Astrocyte of the cerebellum (primary cell): ENCODE data around the gene HNRNPL.

Experiments used
- DNase-seq: peaks from one replicate; pipeline ENCODE4 v3.0.0-alpha.2; 2011; ENCODE audit warnings: low read depth
- H3K4me3 ChIP-seq: 2 replicates; pipeline ENCODE4 v1.5.1; 2011; ENCODE audit warnings: mild to moderate bottlenecking, low read depth, low read length, moderate library complexity
- in situ Hi-C: cut with HindIII; loops from 2 replicates; pipeline ENCODE4 v1.10.0; 2017; ENCODE audit warnings: low sequenced_read_pairs
- TF ChIP-seq, protein P1 (sequence below): IDR thresholded peaks from 2 replicates; pipeline ENCODE4 v1.5.1; 2012; ENCODE audit warnings: low read length, low read depth, moderate library complexity, mild to moderate bottlenecking; ENCODE audit errors: missing control alignments

HNRNPL gene

GRCh38 chr19:38850436-38850975 lies 720 bp upstream of the HNRNPL start:
- peak overlapping the region; percentile 79 for H3K4me3 ChIP-seq
- TF ChIP-seq, protein P1, sequence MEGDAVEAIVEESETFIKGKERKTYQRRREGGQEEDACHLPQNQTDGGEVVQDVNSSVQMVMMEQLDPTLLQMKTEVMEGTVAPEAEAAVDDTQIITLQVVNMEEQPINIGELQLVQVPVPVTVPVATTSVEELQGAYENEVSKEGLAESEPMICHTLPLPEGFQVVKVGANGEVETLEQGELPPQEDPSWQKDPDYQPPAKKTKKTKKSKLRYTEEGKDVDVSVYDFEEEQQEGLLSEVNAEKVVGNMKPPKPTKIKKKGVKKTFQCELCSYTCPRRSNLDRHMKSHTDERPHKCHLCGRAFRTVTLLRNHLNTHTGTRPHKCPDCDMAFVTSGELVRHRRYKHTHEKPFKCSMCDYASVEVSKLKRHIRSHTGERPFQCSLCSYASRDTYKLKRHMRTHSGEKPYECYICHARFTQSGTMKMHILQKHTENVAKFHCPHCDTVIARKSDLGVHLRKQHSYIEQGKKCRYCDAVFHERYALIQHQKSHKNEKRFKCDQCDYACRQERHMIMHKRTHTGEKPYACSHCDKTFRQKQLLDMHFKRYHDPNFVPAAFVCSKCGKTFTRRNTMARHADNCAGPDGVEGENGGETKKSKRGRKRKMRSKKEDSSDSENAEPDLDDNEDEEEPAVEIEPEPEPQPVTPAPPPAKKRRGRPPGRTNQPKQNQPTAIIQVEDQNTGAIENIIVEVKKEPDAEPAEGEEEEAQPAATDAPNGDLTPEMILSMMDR: peak; percentile 10
- in situ Hi-C loops: no loop called here
- no peak for DNase-seq

DNA sequence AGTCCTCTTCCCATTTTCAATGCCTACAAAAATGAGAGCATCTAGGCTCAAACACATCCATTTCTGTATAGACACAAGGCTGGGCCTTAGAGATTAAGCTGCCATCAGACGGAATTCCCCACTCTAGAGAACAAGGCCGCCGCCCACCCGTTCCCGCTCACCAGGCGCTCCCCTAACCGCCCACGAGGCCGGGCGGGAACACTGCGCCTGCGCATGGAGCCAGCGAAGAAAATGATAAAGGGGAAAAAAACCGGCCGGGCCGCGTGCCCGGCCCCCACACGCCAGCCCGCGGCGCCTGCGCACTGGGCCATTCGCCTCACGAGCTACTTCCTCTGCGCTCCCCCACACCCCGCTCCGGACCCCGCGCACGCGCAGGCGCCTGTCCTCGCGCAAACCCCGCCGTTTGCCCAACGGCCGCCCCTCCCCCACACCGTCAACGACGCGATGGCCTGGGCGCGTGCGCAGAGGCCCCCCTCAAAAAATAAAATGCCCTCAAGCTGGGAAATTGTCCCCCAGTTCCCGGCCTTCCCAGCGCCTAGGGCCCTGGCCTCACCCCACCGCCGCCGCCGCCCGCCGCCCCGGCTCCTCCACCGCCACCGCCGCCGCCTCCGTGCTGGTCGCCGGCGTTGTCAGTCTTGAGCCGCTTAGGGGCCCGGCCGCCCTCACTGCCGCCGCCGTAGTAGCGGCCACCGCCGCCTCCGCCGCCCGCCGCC lies 483 bp downstream of the HNRNPL start:
- TF ChIP-seq, protein P1: no peak
- H3K4me3 ChIP-seq: peak overlapping the region; percentile 66
- DNase-seq: peak; percentile 84
- in situ Hi-C loops: no loop called here

- no peak for DNase-seq
- in situ Hi-C loops: no loop called here
- H3K4me3 ChIP-seq: peak overlapping the region; percentile 66
- TF ChIP-seq, protein P1: no peak
Observed at GRCh38 chr19:38848299-38849146, 1.3 kb downstream of the HNRNPL start.

DNA sequence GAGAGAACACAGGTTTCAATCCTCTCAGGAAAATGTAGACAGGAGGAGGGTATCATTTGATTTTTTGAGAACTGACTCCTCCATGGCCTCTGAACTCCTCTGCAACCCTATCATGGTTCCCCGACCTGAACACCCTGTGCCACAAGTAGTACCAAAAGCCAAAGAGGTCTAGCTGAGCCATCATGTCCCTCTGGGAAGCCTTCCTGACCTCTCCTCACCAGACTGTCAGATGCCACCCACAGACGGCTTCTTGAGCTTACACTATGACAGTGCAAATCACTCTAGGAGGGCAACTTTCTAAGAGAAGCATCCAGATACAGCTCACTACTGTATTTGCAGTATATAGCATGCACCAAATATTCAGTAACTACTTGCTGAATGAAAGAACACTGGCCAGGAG lies 3.7 kb downstream of the HNRNPL start:
- H3K4me3 ChIP-seq: no peak overlapping the region
- TF ChIP-seq, protein P1: no peak
- in situ Hi-C loops: no loop called here
- no peak for DNase-seq

DNA sequence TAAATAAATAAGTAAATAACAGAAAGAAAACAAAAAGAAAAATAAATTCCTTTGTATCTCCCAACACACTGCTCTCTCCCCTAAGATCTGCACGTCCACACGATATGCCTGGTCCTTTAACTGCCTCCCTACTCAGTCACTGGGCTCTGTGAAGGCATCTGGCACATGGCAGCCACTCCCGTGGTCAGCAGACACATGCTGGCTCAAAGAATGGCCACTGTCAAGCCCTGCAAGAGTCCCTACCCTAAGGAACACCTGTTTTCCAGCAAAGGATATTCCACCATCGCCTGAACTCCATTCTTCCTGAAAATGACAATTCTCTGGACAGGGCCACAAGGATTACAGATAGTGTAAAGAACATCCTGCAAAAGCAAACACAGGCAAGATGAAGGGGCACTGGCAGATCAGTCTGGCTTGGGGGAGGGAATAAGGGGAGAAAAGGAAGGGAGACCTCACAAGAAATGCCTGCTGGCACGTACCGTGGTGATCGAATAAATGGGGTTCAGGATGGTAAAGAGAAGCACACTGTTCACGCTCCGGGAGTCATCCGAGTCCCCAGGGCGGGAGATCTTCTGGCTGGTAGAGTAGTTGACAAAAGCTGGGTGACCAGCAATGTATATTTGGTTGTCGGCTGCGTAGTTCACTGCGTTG lies 4.3 kb downstream of the HNRNPL start:
- in situ Hi-C loops: no loop called here
- H3K4me3 ChIP-seq: no peak overlapping the region
- TF ChIP-seq, protein P1: no peak
- DNase-seq: no peak

- H3K4me3 ChIP-seq: no peak overlapping the region
- in situ Hi-C loops: no loop called here
- TF ChIP-seq, protein P1: no peak
- no peak for DNase-seq
Observed at GRCh38 chr19:38844093-38844686, 5.6 kb downstream of the HNRNPL start.
